Smooth muscle cell (in vitro differentiated cells): ENCODE measurements around the gene SNU13. TPM values are rescaled to one million over a fixed set of nuclear protein-coding genes. Genes with fewer than 3 reads are reported as not detected.
A peak's percentile ranks its signal among the peaks of the same experiment; 100 is the strongest.
"Not testable (repeated sequence)": the region's sequence is repeated elsewhere in the genome, so short reads cannot be mapped to it uniquely, and the experiment has no call there.

Source experiments
- DNase-seq: peaks from one replicate; lab custom pipeline; 2025; ENCODE audit not compliant: unreplicated experiment; lab: John Stamatoyannopoulos, UW
- H2AFZ ChIP-seq: fragments of 200-600 bp; sonication (generic); 2 replicates; pipeline ENCODE4 v1.6.0; 2016; ENCODE audit warnings: antibody characterized with exemption, low read depth, mild to moderate bottlenecking
- H3F3A ChIP-seq: fragments of 200-600 bp; sonication (generic); 2 replicates; pipeline ENCODE4 v1.6.0; 2017; ENCODE audit warnings: antibody characterized with exemption, low read depth
- H3K27ac ChIP-seq: fragments of 200-600 bp; sonication (generic); 2 replicates; pipeline ENCODE4 v1.5.1; 2016; ENCODE audit warnings: low read depth, mild to moderate bottlenecking
- H3K27me3 ChIP-seq: fragments of 200-600 bp; sonication (generic); 2 replicates; pipeline ENCODE4 v1.6.1; 2016; ENCODE audit warnings: low read depth, mild to moderate bottlenecking
- H3K36me3 ChIP-seq: fragments of 200-600 bp; sonication (generic); 2 replicates; pipeline ENCODE4 v1.5.1; 2016; ENCODE audit warnings: low read depth
- H3K4me1 ChIP-seq: fragments of 200-600 bp; sonication (generic); 2 replicates; pipeline ENCODE4 v1.5.1; 2016; ENCODE audit warnings: low read depth
- H3K4me2 ChIP-seq: fragments of 200-600 bp; sonication (generic); 2 replicates; pipeline ENCODE4 v1.6.0; 2016; ENCODE audit warnings: mild to moderate bottlenecking
- H3K4me3 ChIP-seq: fragments of 200-600 bp; sonication (generic); 2 replicates; pipeline ENCODE4 v1.5.1; 2016; ENCODE audit warnings: mild to moderate bottlenecking
- H3K79me2 ChIP-seq: fragments of 200-600 bp; sonication (generic); 2 replicates; pipeline ENCODE4 v1.6.0; 2016; ENCODE audit warnings: low read depth, mild to moderate bottlenecking
- H3K9ac ChIP-seq: fragments of 200-600 bp; sonication (generic); 2 replicates; pipeline ENCODE4 v1.6.0; 2016; ENCODE audit warnings: low read depth
- H3K9me3 ChIP-seq: fragments of 200-600 bp; sonication (generic); replicated peaks from 2 replicates; pipeline ENCODE4 v1.5.1; 2016; ENCODE audit warnings: low read depth
- H4K20me1 ChIP-seq: fragments of 200-600 bp; sonication (generic); 2 replicates; pipeline ENCODE4 v1.6.0; 2016; ENCODE audit warnings: low read depth
- CTCF ChIP-seq: fragments of 200-600 bp; sonication (generic); IDR thresholded peaks from 2 replicates; pipeline ENCODE4 v1.5.1; 2017; ENCODE audit warnings: borderline replicate concordance, mild to moderate bottlenecking, antibody characterized with exemption; ENCODE audit not compliant: insufficient read depth, poor library complexity, severe bottlenecking
- WGBS: methylation state at CpG from one replicate; pipeline ENCODE4 v1.1.7; 2016; ENCODE audit warnings: low lambda C conversion rate; 5-methylcytosine and 5-hydroxymethylcytosine counted together
- polyA plus RNA-seq: library from polyadenylated mRNA; unstranded; fragments of >200 nt; fragmentation: Nextera tagmentation; extraction: Ambion mirVana; gene quantifications from 2 replicates; pipeline ENCODE4 v1.2.1, GENCODE V29; 2016
- total RNA-seq: library from RNA; depleted of rRNA; stranded (reverse); fragments of >200 nt; gene quantifications from 2 replicates; pipeline ENCODE4 v1.2.3, GENCODE V29; 2014

Gene SNU13
- total and polyA plus RNA-seq, 2 experiments from 2014 or later, result 142 to 250 TPM

- WGBS, result 77% methylated on average over 6 of the region's 6 CpGs
- Histone ChIP-seq H3K9ac (no peak overlapping the region), H3K4me1 (no peaks in the 10 kb centered on the region), H3K36me3 (peaks cover 3% of the 10 kb centered on the region), H3K27ac (peak overlapping the region; percentile 8), H3K4me2 (no peak overlapping the region), H3K9me3 (no peaks in the 10 kb centered on the region), H3F3A (no peaks in the 10 kb centered on the region), H2AFZ (no peak overlapping the region), H3K79me2 (peaks cover 20% of the 10 kb centered on the region), H4K20me1 (peaks cover 32% of the 10 kb centered on the region), H3K4me3 (no peak overlapping the region), H3K27me3 (no peaks in the 10 kb centered on the region)
- TF ChIP-seq CTCF, result no peak
- DNase-seq, result no peak
These were observed 46.1 kb downstream of the SNU13 start for GRCh38 chr22:41642331-41643110.

DNA sequence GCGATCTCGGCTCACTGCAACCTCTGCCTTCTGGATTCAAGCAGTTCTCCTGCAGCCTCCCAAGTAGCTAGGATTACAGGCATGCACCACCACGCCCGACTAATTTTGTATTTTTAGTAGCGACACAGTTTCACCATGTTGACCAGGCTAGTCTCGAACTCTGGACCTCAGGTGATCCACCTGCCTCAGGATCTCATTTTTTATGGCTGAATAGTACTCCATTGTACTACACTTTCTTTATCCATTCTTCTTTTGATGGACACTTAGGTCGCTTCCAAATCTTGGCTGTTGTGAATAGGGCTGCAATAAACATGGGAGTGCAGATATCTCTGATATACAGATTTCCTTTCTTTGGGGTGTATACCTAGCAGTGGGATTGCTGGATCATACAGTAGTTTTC, 46.8 kb downstream of the SNU13 start:
- Histone ChIP-seq H2AFZ (no peak overlapping the region), H3K79me2 (peaks cover 20% of the 10 kb centered on the region), H3K4me2 (no peak overlapping the region), H3K27ac (no peak overlapping the region), H3F3A (no peaks in the 10 kb centered on the region), H3K9ac (no peak overlapping the region), H3K4me3 (no peak overlapping the region), H3K4me1 (no peaks in the 10 kb centered on the region), H3K36me3 (peaks cover 3% of the 10 kb centered on the region), H3K27me3 (no peaks in the 10 kb centered on the region), H3K9me3 (no peaks in the 10 kb centered on the region), H4K20me1 (peaks cover 32% of the 10 kb centered on the region)
- DNase-seq, result no peak
- 98% methylated on average over 7 of the region's 7 CpGs for WGBS
- TF ChIP-seq CTCF, result no peak

- no peaks in the 10 kb centered on the region for H3F3A ChIP-seq
- DNase-seq, result no peak
- H3K79me2 ChIP-seq, result peaks cover 17% of the 10 kb centered on the region
- no peaks in the 10 kb centered on the region for H3K4me1 ChIP-seq
- no peak overlapping the region for H3K9ac ChIP-seq
- peaks cover 50% of the 10 kb centered on the region for H4K20me1 ChIP-seq
- peaks cover 13% of the 10 kb centered on the region for H3K36me3 ChIP-seq
- H3K4me3 ChIP-seq, result no peak overlapping the region
- no peak overlapping the region for H2AFZ ChIP-seq
- no peak overlapping the region for H3K27ac ChIP-seq
- no peaks in the 10 kb centered on the region for H3K9me3 ChIP-seq
- WGBS, result 98% methylated on average over 5 of the region's 5 CpGs
- no peak for TF ChIP-seq CTCF
- H3K27me3 ChIP-seq, result no peaks in the 10 kb centered on the region
- no peak overlapping the region for H3K4me2 ChIP-seq
These were observed 49.9 kb downstream of the SNU13 start for GRCh38 chr22:41638748-41639147.

DNA sequence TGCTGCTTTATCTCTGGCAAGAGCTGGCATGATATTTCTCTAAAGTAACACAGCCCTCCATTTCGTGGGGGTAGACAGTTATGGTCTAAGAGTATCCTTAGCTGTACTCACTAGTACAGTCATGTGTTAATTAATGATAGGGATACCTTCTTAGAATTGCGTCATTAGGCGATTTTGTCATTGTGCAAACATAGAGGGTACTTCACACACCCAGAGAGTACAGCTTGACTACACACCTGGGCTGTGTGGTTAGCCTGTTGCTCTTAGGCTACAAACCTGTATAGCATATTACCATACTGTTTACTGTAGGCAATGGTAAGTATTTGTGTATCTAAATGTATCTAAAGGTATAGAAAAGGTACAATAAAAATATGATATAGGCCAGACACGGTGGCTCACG, 50.5 kb downstream of the SNU13 start:
- Histone ChIP-seq H3K27me3 (no peaks in the 10 kb centered on the region), H3K4me2 (no peak overlapping the region), H3K4me3 (no peak overlapping the region), H3K27ac (no peak overlapping the region), H3F3A (no peaks in the 10 kb centered on the region), H3K36me3 (peaks cover 13% of the 10 kb centered on the region), H2AFZ (no peak overlapping the region), H3K79me2 (peaks cover 17% of the 10 kb centered on the region), H4K20me1 (peaks cover 48% of the 10 kb centered on the region), H3K9me3 (no peaks in the 10 kb centered on the region), H3K9ac (no peak overlapping the region), H3K4me1 (no peaks in the 10 kb centered on the region)
- WGBS, result 95% methylated on average over 5 of the region's 5 CpGs
- no peak for DNase-seq
- TF ChIP-seq CTCF, result no peak

GRCh38 chr22:41637623-41638022, 51.0 kb downstream of the SNU13 start:
- not testable (repeated sequence) for H2AFZ ChIP-seq, H3K4me1 ChIP-seq, H3K27ac ChIP-seq, H3K27me3 ChIP-seq, H3K4me3 ChIP-seq, H3K9me3 ChIP-seq, H3K9ac ChIP-seq, H3K4me2 ChIP-seq, H3F3A ChIP-seq, DNase-seq
- peaks cover 17% of the 10 kb centered on the region for H3K79me2 ChIP-seq
- 96% methylated on average over 8 of the region's 8 CpGs for WGBS
- H3K36me3 ChIP-seq, result peaks cover 13% of the 10 kb centered on the region
- peaks cover 49% of the 10 kb centered on the region for H4K20me1 ChIP-seq
